HG03558 (cell line): ENCODE results near the gene USP33.
"Not testable (repeated sequence)": the region's sequence is repeated elsewhere in the genome, so short reads cannot be mapped to it uniquely, and the experiment has no call there.

ENCODE experiments used
- ATAC-seq: cut with Tn5 transposase; IDR thresholded peaks from one replicate; pipeline ENCODE4 v1.9.1; 2021; ENCODE audit warnings: moderate number of reproducible peaks; ENCODE audit not compliant: unreplicated experiment; ENCODE audit errors: extremely low read depth

USP33 gene

DNA sequence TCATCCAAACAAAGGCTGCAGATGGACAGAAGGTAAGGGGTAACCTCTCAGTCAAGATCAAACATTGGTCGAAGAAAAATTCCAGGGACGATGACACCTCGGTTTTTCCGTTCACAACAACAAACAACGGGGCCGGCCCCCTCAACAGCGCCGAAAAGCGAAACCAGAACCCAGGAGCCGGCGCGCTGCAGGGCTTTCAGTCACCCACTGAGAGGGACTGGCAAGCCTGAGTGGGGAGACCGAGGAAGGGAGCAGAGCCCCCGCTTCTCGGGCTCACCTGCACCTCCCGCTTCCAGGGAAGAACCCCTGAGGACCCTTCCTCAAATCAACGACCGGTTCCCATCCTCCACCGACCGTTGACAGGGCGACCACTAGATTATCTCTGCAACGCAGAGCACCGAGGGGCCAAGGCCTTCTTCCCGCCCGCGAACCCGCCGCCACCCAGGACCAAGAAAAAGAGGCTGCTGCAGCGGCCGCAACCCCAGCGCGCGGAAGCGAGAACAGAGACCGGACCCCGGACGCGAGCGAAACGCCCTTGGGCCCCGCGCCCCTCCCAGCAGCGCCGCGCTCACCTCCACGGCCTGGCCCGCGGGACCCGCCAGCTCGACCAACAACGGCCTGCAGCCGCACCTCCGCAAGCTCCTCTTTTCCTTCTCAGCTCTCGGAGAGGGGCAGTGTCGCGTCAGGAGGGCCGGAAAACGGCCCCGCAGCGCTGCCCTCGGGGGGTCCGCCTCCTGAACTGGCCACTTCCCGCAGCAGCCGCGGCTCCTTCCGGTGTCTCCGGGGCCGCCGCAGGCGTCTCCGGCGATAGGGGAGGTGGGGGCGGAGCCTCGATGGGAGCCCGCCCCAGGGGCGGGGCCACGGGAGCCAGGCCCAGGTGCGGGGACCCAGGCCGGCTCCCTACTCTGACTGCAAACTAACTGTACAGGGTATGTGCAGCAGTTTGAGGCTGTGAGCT is at the start of gene USP33:
USP33 (minus strand) TSS at position 782 of the 958 bp plus-strand sequence. CDS start 18,155 bp downstream, outside the sequence.
- peak; percentile 91 for ATAC-seq

DNA sequence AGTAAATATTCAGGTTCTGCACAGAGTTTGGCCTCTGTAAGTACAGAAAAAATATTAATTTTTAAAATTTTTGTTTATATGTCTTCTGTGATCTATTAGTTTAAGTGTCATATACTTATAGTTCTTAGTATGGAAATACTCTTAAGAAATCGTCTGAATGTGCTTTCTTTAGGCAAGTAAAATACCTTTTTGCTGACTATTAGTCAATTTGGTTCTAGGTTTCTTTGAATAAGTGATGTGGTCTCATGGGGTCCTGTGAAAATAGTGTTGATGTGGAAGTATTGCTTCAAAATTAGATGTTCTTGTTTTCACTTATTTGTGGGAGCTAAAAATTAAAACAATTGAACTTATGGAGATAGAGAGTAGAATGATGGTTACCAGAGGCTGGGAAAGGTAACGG is 43.7 kb upstream of the USP33 start:
- ATAC-seq, result no peak

DNA sequence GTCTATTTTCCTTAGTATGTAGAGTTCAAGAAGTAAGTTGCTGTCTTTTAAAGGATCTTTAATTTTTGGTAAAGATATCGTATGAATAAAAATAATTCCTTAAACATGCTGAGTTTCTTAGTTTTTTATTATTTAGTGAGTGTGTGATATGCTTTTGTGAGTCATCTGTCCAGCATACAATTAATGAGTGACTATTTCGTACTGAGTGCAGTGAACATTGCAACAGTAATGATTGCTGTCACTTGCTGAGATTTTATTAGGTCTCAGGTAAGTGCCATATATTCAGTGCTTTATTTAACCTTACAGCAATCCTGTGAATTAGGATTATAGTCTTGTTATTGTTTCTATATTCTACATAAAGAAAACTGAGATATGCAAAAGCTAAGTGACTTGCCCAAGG is 42.4 kb upstream of the USP33 start:
- ATAC-seq, result no peak

DNA sequence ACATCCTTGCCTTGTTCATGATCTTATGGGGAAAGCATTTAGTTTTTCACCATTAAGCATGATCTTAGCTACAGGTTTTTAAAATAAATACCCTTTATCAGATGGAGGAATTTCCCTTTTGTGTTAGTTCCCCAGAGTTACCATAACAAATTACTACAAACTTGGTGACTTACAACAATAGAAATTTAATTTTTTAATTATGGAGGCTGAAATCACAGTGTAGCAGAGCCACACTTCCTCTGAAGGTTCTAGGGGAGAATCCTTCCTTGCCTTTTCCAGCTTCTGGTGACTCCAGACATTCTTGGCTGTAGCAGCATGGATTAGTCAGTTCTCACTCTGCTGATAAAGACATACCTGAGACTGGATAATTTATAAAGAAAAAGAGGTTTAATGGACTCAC is 38.3 kb upstream of the USP33 start:
- no peak for ATAC-seq

DNA sequence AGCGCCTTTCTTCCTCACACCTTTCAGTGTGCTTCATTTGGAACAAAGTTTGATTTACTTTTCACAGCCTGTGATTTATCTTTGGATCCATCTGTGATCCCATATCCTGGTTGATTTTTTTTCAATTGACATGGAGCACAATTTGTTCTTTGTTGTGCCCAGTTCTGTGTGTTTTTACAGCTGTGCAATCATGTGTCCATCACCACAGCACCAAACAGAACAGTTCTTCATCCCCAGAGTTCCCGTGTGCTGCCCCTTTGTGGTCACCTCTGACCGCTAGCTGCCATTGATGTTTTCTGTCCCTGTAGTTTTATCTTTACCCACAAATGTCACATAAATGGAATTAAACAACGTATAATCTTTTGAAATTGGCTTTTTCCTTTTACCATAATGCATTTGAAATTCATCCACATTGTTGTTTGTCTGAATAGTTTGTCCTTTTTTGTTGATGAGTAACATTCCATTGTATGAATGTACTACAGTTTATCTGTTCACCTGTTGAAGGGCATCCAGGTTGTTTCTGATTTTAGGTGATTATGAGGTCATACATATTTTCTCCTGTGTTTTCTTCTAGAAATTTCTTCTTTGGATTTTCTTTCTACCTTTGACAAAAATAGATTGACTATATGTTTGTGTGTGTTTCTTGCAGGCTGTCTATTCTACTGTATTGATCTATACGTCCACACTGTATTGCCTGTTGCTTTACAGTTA is 37.2 kb upstream of the USP33 start:
- no peak for ATAC-seq

DNA sequence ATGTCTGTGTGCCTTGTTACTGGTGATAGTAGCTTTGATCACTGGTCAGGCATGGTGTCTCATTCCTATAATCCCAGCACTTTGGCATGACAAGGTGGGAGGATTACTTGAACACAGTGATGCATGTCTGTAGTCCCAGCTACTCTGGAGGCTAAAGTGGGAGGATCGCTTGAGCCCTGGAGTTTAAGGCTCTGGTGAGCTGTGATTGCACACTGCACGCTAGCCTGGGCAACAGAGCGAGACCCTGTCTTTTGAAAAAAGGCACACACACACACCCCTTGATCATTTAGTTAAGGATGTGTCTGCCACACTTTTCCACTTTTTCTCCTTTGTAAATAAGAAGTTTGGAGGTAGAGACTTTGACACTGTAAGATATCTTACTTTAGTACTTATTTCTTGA is 34.9 kb upstream of the USP33 start:
- no peak for ATAC-seq

DNA sequence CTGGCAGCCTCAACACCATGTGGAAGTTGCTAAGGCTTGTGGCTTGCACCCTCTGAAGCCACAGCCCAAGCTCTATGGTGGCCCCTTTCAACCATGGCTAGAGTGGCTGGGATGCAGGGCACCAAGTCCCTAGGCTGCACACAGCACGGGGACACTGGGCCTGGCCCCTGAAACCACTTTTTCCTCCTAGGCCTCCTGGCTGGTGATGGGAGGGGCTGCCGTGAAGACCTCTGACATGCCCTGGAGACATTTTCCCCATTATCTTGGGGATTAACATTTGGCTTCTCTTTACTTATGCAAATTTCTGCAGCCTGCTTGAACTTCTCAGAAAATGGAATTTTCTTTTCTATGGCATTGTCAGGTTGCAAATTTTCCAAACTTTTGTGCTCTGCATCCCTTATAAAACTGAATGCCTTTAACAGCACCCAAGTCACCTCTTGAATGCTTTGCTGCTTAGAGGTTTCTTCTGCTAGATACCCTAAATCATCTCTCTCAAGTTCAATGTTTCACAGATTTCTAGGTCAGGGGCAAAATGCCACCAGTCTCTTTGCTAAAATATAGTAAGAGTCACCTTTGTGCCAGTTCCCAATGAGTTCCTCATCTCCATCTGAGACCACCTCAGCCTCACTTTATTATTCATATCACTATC is 26.6 kb upstream of the USP33 start:
- not testable (repeated sequence) for ATAC-seq

DNA sequence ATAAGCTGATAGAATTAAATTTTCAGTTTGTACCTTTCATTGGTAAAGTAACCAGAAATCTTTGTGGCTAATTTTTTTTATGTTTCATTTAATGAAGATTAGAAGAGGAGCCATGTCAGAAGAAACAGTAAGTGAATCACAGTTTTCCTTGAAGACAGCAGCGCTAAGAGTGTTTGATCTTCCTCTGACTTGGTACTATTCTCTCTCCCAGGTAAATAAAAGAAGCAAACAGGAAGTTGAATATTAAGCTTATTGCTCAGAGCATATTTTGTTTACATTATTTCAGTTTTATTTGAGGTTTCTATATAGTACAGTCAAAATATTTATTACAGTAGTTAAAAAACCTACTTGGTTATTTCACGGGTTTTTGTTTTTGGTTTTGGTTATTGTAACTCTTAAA is 23.5 kb upstream of the USP33 start:
- ATAC-seq, result no peak

DNA sequence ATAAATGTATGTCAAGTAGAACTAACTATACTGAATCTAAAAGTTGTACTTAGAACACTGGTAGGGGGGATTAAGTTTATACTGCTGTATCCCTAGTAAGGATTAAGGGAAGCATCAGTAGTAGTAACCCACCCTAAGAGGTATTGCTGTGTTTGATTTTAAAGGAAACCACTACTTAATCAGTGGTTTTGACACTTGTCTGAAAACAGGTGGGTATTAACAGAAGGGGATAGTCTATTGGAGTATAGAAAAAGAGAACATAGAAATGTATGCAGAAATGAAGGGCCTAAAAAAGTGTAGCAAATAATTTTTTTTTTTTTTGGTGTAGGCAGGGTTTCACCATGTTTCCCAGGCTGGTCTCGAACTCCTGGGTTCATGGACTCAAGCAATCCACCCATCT is 22.0 kb upstream of the USP33 start:
- no peak for ATAC-seq

DNA sequence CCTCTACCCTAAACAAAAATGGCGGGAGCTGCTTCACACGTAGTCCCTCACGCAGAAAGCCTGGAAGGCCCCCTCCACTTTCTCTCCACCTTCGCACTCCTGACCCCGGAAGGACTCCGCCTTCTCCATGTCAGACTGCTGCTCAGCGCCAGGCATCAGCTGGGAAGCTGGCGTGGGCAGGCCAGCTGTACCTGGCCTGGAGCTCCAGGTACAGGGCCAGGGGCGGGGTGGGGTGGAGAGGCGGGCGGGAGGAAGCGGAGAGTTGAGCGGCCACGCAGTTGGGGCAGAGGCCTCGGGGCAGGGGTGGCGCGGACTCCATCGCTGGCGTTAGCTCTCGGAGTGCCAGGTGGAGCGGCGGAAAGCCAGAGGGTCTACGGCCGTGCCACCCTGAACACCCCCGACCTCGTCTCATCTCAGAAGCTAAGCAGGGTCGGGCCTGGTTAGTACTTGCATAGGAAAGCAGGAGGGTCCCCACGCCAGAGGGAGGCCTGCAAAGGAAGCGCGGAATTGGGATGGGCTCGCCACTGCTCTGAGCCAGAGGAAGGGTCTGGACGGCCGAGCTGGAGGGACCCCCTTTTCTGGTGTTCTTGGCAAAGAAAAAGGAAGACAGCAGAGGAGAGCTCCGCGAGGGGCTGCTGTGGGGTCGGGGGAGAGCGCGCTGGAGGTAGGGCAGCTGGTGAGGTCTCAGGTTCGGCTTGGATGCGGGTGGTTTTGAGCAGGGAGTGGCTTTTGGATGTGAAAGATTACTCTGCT is 20.1 kb upstream of the USP33 start, which contains the start of gene MIGA1:
MIGA1 (plus strand) TSS at position 121 of the 753 bp plus-strand sequence. CDS start 3,604 bp downstream, outside the sequence.
- ATAC-seq, result peak; percentile 95

DNA sequence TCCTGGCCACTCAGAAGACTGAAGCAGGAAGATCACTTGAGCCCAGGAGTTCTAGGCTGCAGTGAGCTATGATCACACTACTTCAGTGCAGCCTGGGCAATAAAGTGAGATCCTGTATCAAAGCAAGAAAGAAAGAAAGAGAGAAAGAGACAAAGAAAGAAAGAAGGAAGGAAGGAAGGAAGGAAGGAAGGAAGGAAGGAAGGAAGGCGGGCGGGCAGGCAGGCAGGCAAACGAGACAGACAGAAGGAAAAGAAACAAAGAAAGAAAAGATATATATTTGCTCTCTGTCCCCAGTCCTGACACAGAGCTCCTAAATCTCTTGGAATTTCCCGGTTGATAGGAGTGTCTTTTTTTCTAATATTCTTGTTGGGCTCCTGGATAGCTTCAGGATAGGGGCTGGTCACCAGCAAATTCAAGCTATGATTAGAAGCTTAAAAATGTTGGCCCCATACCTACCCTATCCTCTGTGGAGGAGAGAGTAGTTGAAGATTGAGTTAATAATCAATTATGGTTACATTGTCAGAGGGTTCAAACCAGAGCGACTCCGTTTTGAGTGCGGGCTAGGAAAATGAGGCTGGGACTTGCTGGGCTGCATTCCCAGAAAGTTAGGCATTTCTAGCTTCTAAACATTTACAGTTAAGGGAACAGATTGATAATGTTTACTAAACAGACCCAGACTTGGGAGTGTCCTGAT is 16.5 kb upstream of the USP33 start:
- ATAC-seq, result no peak

DNA sequence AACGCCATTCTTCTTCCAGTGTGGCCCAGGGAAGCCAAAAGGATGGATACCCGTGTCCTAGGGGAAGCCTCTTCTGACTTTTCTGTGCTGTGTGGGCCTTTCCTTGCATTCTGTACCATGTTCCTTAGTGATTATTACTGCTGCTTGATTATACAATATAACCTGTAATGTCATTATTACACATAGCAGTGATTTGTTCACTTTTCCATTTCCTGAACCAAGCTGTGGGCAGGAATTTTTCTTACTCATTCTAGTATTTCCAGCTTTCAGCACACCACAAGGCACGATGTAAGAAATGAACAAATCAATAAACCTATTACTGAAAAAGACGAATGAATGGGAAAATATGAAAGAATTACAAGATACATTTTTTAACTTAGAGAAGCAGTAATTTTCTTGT is 8.4 kb upstream of the USP33 start:
- ATAC-seq, result no peak

DNA sequence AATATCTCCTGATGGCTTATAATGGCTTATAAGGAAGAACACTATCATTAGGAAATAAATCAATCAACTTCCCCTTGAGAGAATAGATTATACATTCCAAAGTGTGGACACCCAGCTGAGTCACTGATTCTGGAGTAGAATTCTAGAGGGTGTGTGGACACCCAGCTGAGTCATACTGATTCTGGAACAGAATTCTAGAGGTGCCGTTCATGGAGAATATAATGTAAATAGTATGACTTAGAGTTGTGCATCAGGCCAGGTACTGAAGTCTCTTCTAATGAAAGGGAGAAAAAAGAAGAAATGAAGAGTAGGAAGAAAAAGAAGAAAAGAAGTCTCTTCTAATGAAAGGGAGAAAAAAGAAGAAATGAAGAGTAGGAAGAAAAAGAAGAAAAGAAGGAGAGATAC is 2.4 kb upstream of the USP33 start:
- ATAC-seq, result no peak

DNA sequence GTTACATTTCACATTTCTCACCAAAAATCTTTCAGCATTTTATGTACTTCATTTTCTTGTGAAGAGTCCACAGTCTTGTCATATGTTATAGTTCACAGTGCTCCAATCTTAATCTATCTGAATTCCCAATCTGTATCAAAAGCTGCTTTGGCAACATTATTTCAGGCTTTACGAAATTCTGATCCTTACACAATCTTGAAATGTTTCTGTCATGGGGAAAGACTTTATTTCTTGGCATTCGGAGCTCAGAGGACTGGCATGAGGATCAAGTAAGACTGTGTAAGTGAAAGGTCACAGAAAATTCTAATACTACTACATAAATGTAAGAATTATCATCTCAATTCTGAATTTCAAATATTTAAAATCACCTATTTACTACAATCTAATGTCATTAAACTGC is 2.0 kb downstream of the USP33 start:
- ATAC-seq, result no peak

DNA sequence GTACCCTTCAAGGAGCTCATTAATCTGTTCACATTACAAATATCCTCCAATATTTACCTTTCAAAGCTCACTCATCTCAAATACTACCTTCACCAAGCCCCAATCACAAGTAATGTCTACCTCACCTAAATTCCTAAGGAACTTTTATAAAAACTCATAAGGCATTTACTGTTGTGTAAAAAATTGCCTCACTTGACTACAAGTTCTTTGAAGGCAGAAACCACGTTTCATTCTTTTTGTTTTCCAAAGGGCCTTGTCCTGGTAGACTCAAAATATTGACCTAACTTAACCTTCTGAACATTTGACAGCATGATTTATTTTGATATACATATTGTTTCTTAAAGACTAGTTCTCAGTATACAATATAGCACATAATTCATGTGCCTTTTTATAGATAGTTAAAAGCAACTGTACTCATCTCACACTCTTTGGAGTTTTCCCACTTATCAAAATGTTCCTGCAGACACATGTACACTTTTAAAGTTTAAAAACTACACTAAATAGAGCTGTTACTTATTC is 2.5 kb downstream of the USP33 start:
- ATAC-seq, result no peak

DNA sequence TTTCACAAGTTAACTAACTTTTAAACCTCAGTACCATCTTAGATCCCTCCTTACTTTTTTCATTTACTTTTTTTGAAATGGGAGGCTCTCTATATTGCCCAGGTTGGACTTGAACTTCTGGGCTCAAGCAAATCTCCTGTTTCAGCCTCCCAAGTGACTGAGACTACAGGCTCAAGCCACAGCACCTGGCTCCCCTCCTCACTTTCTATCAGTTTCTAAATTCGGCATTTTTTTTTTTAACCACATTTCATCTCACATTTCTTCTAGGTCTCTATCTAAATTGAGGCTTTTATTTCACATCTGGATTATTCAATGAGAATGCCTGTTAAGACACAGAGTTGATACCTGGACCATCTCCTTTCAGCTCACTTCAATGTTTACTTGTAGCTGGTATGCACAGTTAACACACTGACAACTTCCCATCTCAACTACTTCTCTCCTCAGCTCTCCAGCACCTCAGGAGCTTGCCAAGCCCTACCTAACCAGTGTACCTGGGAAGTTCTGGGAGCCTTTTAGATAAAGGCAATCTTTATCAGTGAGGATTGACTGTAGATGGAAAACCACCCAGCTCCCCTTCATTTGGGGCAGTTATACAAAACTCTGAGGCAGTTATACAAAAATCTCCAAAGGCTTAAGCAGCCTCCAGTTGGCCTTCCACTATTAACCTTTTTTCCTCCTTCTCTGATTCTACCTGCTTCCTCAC is 3.4 kb downstream of the USP33 start:
- no peak for ATAC-seq

DNA sequence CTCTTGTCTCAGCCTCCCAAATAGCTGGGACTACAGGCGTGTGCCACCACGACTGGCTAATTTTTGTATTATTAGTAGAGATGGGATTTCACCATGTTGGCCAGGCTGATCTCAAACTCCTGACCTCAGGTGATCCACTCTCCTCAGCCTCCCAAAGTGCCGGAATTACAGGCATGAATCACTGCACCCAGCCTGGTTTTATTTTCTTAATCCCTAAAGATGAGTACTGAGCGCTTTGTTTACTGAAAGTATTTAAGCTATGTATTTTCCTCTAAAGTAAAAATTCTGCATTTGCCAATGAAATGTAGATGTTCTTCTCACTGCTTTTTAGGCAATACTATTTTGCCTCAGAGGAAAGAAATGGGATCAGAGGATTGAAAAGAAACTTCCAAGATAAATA is 10.2 kb downstream of the USP33 start:
- not testable (repeated sequence) for ATAC-seq

DNA sequence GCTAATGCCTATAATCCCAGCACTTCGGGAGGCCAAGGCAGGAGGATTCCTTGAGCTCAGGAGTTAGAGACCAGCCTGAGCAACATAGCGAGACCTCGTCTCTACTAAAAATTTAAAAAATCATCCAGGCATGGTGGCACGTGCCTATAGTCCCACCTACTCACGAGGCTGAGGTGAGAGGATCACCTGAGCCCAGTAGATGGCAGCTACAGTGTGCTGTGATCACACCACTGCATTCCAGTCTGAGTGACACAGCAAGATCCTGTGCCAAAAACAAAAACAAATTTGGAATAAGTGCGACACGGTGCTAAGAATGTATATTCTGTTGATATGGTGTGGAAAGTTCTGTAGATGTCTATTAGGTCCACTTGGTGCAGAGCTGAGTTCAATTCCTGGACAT is 15.1 kb downstream of the USP33 start:
- ATAC-seq, result no peak
